Left lung (tissue), 10 donors: ENCODE results near the gene PAX5. TPM values are rescaled to one million over a fixed set of nuclear protein-coding genes. Genes with fewer than 3 reads are reported as not detected.
A peak's percentile ranks its signal among the peaks of the same experiment; 100 is the strongest.

Source experiments
- ATAC-seq: fragments of 200-7000 bp; cut with Tn5 transposase; one replicate; pipeline ENCODE4 v1.9.1; 2020; ENCODE audit warnings: moderate library complexity
- DNase-seq, 4 donors: peaks; one replicate each; pipeline ENCODE4 v3.0.0-alpha.2; 2013 to 2020
- H3K27ac ChIP-seq, 2 donors: fragments of 200-600 bp; sonication (generic) in 1 of 2; one replicate each; pipeline versions ENCODE4 v1.5.0 to v1.8.0; 2020 to 2021
- H3K27me3 ChIP-seq, 2 donors: fragments of 200-600 bp; sonication (generic) in 1 of 2; one replicate each; pipeline versions ENCODE4 v1.5.0 to v1.8.0; 2020 to 2021
- H3K36me3 ChIP-seq, 2 donors: fragments of 200-600 bp; sonication (generic) in 1 of 2; one replicate each; pipeline versions ENCODE4 v1.5.0 to v1.8.0; 2020 to 2021
- H3K4me1 ChIP-seq, 2 donors: fragments of 200-600 bp; one replicate each; pipeline ENCODE4 v1.8.0; 2021
- H3K4me3 ChIP-seq, 2 donors: fragments of 200-600 bp; sonication (generic) in 1 of 2; one replicate each; pipeline versions ENCODE4 v1.5.0 to v1.8.0; 2020 to 2021; ENCODE audit warnings: mild to moderate bottlenecking in 1 of 2
- H3K9me3 ChIP-seq, 2 donors: fragments of 200-600 bp; sonication (generic) in 1 of 2; one replicate each; pipeline versions ENCODE4 v1.5.0 to v1.8.0; 2020 to 2021
- CTCF ChIP-seq, 2 donors: fragments of 200-600 bp; sonication (generic) in 1 of 2; IDR thresholded peaks; one replicate each; pipeline versions ENCODE4 v1.5.0 to v1.8.0; 2021; ENCODE audit warnings: antibody characterized with exemption in 2 of 2
- intact Hi-C, 2 donors: fragments of 100-400 bp; cut with DNase I; formaldehyde crosslinking; loops; one replicate each; pipeline versions ENCODE4 v1.11.2 to v1.14.2; 2022
- polyA plus RNA-seq, 6 donors: library from polyadenylated mRNA; unstranded; fragments of 120-200 nt; gene quantifications; one replicate each; pipeline ENCODE4 v1.2.1, GENCODE V29; 2013; ENCODE audit not compliant: insufficient read length in 6 of 6
- total RNA-seq, 2 donors: library from RNA; stranded (reverse); fragmentation: NEBNext Ultra II Directional; extraction: Animal tissue kit (Norgen Biotek cat#: 25700); gene quantifications; one replicate each; pipeline ENCODE4 v1.2.1, GENCODE V29; 2021
- donor health status: DM: no; HTN: yes; CAD: no.
- donor health status: DM: no; HTN: no; CAD: no.

The PAX5 gene
- total and polyA plus RNA-seq, 8 donors = 0.03 to 0.65 (median 0.13) TPM

GRCh38 chr9:36839131-36839885 is 194.8 kb downstream of the PAX5 start:
- ATAC-seq (no peak), DNase-seq (no peak)
- Histone ChIP-seq H3K9me3 (no peaks in the 10 kb centered on the region), H3K4me3 (no peak overlapping the region), H3K27ac (no peak overlapping the region), H3K27me3 (peaks cover 0 to 11% of the 10 kb centered on the region in 2 donors), H3K36me3 (no peaks in the 10 kb centered on the region), H3K4me1 (no peaks in the 10 kb centered on the region)
- no peak for TF ChIP-seq CTCF (IDR thresholded peaks at IDR 0.05)
- intact Hi-C loops = no loop called here

- intact Hi-C loops = no loop called here
- Histone ChIP-seq H3K27ac (no peak overlapping the region), H3K4me3 (no peak overlapping the region), H3K27me3 (peaks cover 0 to 10% of the 10 kb centered on the region in 2 donors), H3K9me3 (no peaks in the 10 kb centered on the region), H3K4me1 (no peaks in the 10 kb centered on the region), H3K36me3 (no peaks in the 10 kb centered on the region)
- no peak for ATAC-seq
- no peak for TF ChIP-seq CTCF (IDR thresholded peaks at IDR 0.05)
- no peak for DNase-seq
These were observed 196.3 kb downstream of the PAX5 start for GRCh38 chr9:36837431-36838405.

GRCh38 chr9:36836486-36836885 is 197.6 kb downstream of the PAX5 start:
- Histone ChIP-seq H3K27me3 (no peaks in the 10 kb centered on the region), H3K27ac (no peak overlapping the region), H3K4me3 (no peak overlapping the region), H3K9me3 (no peaks in the 10 kb centered on the region), H3K4me1 (no peaks in the 10 kb centered on the region), H3K36me3 (no peaks in the 10 kb centered on the region)
- intact Hi-C loops = no loop called here
- TF ChIP-seq CTCF (IDR thresholded peaks at IDR 0.05) = no peak
- DNase-seq (no peak), ATAC-seq (no peak)

GRCh38 chr9:36835271-36835996 is 198.6 kb downstream of the PAX5 start:
- DNase-seq = peak in 1 of 4 donors; percentile 30
- Histone ChIP-seq H3K4me3 (no peak overlapping the region), H3K27ac (no peak overlapping the region), H3K4me1 (no peaks in the 10 kb centered on the region), H3K9me3 (no peaks in the 10 kb centered on the region), H3K27me3 (no peaks in the 10 kb centered on the region), H3K36me3 (no peaks in the 10 kb centered on the region)
- intact Hi-C loops = no loop called here
- ATAC-seq = no peak
- TF ChIP-seq CTCF (IDR thresholded peaks at IDR 0.05) = no peak
